8988T (cell line): ENCODE data around the gene SMYD3.

Experiments used
- DNase-seq: peaks from one replicate; pipeline ENCODE4 v3.0.0; 2011

Gene SMYD3

GRCh38 chr1:246200738-246201137 is 306.3 kb downstream of the SMYD3 start:
- DNase-seq = no peak

GRCh38 chr1:246200225-246200624 is 306.9 kb downstream of the SMYD3 start:
- no peak for DNase-seq

- DNase-seq = no peak
Observed at GRCh38 chr1:246199086-246199645, 307.9 kb downstream of the SMYD3 start.

GRCh38 chr1:246198115-246198816 is 308.8 kb downstream of the SMYD3 start:
- no peak for DNase-seq

GRCh38 chr1:246197076-246197475 is 310.0 kb downstream of the SMYD3 start:
- DNase-seq = no peak

GRCh38 chr1:246195296-246195695 is 311.8 kb downstream of the SMYD3 start:
- no peak for DNase-seq

- DNase-seq = no peak
Observed at GRCh38 chr1:246193537-246193936, 313.5 kb downstream of the SMYD3 start.

GRCh38 chr1:246189126-246189525 is 318.0 kb downstream of the SMYD3 start:
- no peak for DNase-seq

GRCh38 chr1:246187834-246188372 is 319.2 kb downstream of the SMYD3 start:
- DNase-seq = no peak

- no peak for DNase-seq
Observed at GRCh38 chr1:246184503-246184902, 322.6 kb downstream of the SMYD3 start.

GRCh38 chr1:246182149-246182851 is 324.8 kb downstream of the SMYD3 start:
- DNase-seq = no peak

GRCh38 chr1:246181241-246181640 is 325.8 kb downstream of the SMYD3 start:
- no peak for DNase-seq

GRCh38 chr1:246179401-246179800 is 327.7 kb downstream of the SMYD3 start:
- no peak for DNase-seq

GRCh38 chr1:246178717-246179311 is 328.3 kb downstream of the SMYD3 start:
- DNase-seq = no peak

GRCh38 chr1:246176126-246177024 is 330.7 kb downstream of the SMYD3 start:
- DNase-seq = no peak

GRCh38 chr1:246170574-246171261 is 336.4 kb downstream of the SMYD3 start:
- no peak for DNase-seq

- DNase-seq = no peak
Observed at GRCh38 chr1:246169486-246169885, 337.6 kb downstream of the SMYD3 start.

GRCh38 chr1:246169019-246169418 is 338.1 kb downstream of the SMYD3 start:
- DNase-seq = no peak

- no peak for DNase-seq
Observed at GRCh38 chr1:246166841-246167240, 340.2 kb downstream of the SMYD3 start.

- no peak for DNase-seq
Observed at GRCh38 chr1:246165826-246166709, 341.0 kb downstream of the SMYD3 start.

GRCh38 chr1:246164764-246165163 is 342.3 kb downstream of the SMYD3 start:
- DNase-seq = no peak
